GM10266 (cell line): ENCODE results near the gene CD93.

Source experiments
- DNase-seq: peaks from one replicate; pipeline ENCODE4 v3.0.0; 2012; ENCODE audit errors: extremely low spot score
- TF ChIP-seq, protein P1 (sequence below): IDR thresholded peaks from 2 replicates; pipeline ENCODE4 v1.5.1; 2012; ENCODE audit warnings: mild to moderate bottlenecking, low read depth; ENCODE audit not compliant: control insufficient read depth, insufficient read depth; ENCODE audit errors: missing control alignments

CD93 gene

DNA sequence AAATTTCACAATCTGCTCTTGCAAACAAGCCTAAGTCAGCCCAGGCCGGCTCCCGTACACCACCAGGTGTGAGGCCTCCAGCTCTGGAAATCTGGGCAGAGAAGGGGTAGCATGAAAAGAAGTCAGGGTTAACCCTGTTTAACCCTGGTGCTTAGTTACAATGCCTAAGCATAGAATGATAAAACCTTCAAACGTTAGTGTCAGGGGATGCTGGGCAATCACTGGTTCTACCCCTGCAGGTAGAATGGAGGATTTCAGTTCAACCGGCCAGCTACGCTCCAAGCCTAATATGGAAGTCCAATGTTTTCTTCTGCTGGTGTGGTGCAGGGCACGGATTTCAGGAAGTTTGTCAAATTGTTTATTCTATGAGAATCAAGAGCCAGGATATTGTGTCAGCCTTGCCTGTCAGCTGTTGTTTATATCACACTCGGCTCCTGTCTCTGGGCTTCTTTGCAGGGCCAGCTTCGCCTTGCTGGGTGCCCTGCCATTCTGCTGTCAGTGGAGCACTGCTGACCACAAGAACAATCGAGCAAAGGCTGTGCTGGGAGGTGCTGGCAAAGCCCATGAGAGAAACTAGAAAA, 20.2 kb upstream of the CD93 start:
- DNase-seq = no peak
- TF ChIP-seq, protein P1, sequence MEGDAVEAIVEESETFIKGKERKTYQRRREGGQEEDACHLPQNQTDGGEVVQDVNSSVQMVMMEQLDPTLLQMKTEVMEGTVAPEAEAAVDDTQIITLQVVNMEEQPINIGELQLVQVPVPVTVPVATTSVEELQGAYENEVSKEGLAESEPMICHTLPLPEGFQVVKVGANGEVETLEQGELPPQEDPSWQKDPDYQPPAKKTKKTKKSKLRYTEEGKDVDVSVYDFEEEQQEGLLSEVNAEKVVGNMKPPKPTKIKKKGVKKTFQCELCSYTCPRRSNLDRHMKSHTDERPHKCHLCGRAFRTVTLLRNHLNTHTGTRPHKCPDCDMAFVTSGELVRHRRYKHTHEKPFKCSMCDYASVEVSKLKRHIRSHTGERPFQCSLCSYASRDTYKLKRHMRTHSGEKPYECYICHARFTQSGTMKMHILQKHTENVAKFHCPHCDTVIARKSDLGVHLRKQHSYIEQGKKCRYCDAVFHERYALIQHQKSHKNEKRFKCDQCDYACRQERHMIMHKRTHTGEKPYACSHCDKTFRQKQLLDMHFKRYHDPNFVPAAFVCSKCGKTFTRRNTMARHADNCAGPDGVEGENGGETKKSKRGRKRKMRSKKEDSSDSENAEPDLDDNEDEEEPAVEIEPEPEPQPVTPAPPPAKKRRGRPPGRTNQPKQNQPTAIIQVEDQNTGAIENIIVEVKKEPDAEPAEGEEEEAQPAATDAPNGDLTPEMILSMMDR = no peak

DNA sequence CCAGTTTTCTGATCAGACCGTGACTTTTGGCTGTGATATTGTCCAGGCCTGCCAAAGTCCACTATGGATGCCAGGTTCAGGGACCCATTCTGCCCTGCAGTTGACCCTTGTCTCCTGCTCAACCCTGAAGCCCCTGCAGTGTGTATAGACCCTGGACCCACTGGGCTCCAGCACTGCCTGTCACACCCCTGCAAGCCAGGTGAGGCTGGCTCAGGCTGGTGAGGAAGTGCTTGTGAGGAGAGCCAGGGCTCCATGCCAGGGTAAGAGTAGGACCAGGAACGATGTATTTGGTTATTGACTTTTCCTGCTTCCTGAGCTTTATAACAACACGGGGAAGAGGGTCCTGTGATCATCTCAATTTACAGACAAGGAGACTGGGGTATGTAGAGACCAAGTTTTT, 19.1 kb upstream of the CD93 start:
- TF ChIP-seq, protein P1 = no peak
- no peak for DNase-seq

DNA sequence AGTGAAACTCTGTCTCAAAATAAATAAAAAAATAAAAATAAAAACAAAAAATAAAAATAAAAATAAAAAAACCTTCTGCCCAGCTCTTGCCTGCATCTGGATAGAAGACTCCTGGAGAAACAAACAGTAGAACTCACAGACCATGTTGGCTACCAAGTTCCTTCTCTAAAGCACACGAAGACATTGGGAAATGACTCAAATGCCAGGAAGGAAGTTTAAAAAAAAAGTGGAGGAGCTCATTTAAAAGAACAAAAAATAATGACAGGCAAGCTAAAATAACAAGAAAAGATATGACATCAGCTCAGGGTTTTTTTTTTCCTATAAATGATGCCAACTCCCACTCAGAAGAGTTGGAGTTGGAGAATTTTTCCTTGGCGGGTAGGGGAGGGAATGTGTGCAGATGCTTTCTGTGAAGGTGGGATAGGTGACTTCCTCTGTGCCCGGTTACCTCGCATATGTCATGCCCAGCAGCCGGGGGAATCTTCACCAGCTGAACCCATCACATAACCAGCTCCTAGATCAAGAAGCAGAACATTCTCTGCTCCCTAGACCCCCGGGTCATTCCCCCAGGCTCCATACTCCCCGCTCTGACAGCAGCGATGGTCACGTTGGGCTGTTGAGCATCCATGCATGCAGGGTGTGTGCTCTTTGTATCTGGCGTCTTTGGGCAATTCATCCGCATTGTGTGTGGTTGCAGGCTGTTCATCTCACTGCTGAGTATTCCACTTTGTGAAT, 17.3 kb upstream of the CD93 start:
- DNase-seq = no peak
- TF ChIP-seq, protein P1 = no peak

DNA sequence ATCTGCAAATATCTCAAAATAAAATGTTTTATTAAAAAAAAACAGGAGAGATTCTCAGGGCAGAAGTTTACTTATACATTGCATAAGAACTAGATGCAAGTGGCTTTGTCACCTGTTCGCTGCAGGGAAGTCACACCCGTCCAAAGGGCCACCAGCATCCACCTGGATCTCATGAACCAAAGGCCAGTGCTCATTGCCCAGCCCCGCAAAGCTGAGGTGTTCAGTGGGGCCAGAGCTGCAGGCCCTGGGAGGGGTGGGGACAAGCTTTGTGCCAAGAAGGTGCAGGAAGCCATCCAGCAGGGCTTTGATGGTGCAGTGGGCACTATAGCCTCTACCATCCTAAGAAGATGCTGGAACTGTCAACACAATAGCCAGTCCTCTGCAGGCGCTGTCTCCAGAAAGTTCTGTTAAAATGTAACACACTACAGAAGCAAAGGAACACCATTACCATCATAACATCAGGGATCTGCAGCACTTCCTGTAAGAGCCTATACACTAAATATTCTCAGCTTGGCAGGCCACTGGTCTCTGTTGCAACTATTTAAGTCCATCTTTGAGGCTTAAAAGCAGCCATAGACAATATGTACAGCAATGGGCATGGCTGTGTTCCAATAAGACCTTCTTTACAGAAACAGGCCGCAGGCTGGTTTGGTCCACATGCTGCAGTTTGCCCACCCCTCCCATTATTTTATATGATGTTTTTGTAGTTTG, 15.7 kb upstream of the CD93 start:
- TF ChIP-seq, protein P1 = no peak
- DNase-seq = no peak

DNA sequence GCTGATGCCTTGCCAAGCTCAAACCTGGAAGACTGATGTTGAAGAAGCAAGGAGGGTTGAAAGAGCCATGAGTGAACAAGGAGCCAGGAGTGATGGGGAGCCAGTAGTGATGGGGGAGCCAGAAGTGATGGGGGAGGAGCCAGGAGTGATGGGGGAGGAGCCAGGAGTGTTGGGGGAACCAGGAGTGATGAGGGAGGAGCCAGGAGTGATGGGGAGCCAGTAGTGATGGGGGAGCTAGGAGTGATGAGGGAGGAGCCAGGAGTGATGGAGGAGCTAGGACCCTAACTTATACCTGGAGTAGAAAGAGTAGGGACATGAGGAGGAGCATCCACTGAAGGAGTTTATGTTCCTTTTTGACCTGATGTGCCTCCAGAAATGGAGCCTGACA, 14.6 kb upstream of the CD93 start:
- TF ChIP-seq, protein P1 = no peak
- DNase-seq = no peak

DNA sequence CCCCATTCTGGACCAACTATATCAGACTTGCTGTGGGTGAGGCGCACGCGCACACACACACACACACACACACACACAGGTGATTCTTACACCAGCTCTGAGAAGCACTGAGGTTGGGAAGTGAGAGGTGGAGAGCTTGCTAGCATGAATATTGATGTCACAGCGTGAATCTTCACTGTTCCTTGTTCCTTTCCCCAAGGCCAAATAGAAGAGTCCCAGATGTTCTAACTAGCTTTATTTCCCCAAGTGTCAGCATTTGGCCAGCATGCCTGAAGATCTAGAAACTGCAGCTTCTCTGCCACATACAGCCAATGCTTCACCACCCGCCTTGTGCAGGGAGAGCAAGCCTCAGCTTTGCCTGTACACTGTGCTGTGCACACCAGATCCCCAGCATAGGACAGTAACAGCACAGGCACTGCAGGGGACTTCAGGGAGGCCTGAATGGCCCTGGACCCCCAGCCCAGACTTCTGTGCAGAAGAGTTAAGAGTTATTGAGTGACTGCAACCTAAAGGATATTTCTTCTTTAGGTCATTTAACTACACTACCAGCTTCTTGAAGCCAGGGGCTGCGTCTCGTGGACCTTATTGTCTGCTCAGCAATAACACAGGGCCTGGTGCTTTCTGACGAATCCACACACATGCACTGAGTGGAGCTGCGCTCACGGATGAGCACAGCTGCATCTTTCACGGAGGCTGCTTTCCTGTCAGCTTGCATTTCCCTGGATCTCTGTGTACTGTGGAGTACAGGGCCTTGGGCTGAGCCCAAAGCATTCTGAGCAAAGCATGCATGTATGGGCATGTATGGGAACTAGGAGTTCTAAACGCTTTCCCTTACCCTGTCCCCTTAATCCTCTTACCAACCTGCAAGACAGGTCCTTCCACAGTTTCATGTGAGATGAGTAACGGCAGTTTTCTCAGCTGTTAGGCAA, 13.9 kb upstream of the CD93 start:
- TF ChIP-seq, protein P1 = no peak
- no peak for DNase-seq
